GM13977 (cell line): ENCODE measurements around the gene DIO1.

Experiments used
- DNase-seq: peaks from one replicate; pipeline ENCODE4 v3.0.0; 2012; ENCODE audit warnings: low spot score
- in situ Hi-C: fragments of 300-500 bp; cut with MboI; formaldehyde crosslinking; loops from one replicate; pipeline ENCODE4 v1.12.0; 2022; ENCODE audit warnings: low sequenced_read_pairs, low pct_unique_long_range_greater_than_20kb, mixed read lengths, inconsistent platforms; ENCODE audit not compliant: unreplicated experiment
- TF ChIP-seq, protein P1 (sequence below): IDR thresholded peaks from 2 replicates; pipeline ENCODE4 v1.5.1; 2012; ENCODE audit warnings: mild to moderate bottlenecking, control low read depth; ENCODE audit not compliant: insufficient read depth; ENCODE audit errors: extremely low read depth, missing control alignments

DIO1 gene

DNA sequence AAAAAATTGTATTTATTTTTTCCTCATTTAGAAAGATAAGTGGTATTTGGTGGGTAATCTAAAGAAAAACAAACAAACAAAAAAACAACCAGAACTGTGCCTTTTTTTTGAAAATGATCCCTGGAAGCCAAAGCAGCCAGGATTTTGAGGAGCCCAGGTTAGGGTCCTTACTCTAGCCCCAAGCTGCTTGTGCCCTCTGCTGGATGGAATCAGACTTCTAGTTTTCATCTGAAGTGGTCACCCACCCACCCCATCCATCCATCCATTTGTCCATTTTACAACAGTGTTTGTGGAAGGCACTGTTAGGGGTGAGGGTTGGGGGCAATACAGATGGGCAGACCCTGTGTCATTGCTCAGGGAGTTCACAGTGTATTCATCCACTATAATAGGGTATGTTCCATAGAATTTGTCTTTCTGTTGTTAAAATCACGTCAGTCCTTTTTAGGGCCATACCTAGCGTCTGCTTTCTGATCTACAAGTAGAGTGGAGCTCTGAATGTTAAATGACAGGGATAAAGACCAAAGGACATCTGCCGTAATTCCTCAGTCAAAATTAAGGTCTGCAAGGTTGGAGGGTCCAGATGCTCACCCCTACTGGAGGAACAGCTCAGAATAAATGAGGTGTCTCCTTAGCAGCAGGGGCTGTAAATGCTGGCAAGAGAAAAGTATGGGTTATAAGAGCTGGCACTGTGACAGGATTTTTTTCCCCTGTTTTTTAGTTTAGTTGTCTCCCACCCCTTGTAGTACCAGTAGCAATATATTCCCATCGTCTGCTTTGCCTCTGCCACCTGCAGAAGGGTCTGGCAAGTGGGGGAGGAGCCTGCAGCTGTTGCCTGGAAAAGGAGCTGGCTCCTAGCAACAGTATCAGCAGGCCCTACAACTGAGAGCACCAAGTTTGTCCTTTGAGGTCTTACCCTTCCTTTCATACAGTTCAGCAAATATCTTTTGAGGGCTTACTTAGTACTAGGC, 55.3 kb downstream of the DIO1 start:
- in situ Hi-C loops: no loop called here
- peak; percentile 44 for DNase-seq
- TF ChIP-seq, protein P1, sequence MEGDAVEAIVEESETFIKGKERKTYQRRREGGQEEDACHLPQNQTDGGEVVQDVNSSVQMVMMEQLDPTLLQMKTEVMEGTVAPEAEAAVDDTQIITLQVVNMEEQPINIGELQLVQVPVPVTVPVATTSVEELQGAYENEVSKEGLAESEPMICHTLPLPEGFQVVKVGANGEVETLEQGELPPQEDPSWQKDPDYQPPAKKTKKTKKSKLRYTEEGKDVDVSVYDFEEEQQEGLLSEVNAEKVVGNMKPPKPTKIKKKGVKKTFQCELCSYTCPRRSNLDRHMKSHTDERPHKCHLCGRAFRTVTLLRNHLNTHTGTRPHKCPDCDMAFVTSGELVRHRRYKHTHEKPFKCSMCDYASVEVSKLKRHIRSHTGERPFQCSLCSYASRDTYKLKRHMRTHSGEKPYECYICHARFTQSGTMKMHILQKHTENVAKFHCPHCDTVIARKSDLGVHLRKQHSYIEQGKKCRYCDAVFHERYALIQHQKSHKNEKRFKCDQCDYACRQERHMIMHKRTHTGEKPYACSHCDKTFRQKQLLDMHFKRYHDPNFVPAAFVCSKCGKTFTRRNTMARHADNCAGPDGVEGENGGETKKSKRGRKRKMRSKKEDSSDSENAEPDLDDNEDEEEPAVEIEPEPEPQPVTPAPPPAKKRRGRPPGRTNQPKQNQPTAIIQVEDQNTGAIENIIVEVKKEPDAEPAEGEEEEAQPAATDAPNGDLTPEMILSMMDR: peak; percentile 57

DNA sequence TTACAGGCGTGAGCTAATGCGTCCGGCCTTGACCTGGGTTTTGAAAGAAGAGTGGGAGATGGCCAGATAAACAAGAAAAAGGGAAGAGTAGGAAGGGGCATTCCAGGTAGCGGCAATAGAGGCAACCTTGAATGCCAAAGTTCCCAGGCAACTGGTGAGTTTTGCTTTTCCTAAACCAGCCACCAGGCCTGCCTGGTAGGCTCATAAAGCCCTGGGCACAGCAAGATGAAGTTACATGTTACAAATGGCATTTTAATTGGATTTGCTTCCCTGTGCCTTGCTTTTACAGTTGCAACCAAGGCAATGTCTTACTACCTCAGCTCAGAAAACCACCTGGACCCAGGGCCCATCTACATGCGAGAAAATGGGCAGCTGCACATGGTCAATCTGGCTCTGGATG, 57.7 kb downstream of the DIO1 start:
- in situ Hi-C loops: no loop called here
- TF ChIP-seq, protein P1: no peak
- no peak for DNase-seq

DNA sequence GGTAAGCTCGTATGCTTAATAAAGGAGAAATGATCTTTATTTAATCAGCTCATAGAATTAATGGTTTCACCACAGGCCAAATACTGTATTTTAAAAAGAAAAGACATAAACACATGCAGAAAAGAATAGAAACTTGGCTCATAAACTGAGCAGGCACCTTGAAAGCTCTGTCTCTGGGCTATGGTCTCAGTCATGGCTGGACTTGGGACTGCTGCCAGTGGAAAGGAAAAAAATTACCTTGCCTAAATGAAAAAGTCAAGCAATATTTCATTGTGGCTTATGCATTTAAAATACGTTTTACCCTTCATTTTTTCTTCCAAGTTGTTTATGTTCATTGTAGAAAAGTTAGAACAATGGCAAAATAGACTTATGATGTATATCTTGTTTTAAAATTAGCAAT, 60.1 kb downstream of the DIO1 start:
- no peak for DNase-seq
- in situ Hi-C loops: no loop called here
- TF ChIP-seq, protein P1: no peak

DNA sequence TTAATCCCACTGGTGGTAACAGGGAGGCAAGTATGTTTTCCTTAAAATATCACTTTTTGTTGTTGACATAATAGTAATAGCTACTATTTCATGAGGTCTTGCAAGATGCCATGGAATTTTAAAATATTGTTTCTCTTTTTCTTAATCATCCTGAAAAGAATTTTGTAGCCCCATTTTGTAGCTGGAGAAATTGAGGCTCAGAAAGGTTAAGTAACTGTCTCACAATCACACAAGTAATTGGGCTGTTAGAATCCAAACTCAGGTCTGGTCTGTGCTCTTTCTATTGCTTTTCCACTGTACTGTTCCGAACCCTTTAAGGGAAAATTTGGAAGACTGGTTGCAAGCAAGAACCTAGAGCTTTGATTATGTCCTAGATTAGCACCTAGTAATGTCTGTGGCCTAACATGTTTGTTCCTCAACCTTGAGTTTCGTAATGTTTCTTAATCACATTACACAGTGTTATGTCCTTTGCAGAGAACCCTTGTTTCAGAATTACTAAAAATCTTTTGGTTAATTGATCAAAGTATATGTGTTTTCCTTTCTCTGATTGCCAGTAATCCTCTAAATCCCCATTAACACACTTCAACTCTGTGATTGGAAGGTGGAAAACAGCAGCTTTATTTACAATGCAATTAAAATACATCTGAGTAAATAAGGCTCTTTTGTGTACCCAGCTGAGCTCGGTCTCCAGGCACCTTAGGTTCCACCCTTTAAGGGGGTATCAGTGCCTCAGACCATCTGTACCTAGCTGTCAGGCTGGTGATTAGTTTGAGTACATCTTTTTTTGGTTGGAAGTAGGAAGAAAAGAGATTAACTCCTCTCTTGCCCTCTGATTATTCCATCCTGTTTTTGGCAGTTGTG, 62.6 kb downstream of the DIO1 start:
- TF ChIP-seq, protein P1: no peak
- no peak for DNase-seq
- in situ Hi-C loops: no loop called here

DNA sequence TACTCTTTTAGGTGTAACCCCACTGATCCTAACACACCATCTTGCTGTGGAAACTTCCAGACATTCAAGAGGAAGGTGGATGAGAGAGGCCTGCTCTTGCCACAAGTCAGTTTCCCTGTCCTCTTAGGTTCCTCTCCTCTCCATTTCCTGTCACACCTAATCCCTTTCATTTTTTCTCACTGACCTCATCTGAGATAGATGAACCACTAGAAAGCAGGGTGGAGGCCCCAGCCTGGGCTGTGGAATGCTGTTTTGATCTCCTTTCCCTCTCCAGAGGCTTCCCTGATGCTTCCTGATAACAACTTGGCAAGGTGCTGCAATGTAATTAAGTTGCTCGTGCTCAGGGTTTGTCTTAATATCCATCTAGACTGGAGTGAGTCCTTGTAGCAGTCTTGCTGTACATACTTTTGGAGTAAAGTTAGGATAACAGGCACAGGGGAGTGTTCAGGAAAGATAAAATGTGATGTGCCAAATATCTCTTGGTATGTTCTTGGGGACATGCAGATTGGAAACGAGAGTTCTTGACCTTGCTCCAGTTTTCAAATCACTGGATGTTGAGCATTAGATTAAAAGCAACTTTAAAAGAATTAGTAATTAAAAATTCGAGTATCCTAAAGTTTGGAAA, 63.3 kb downstream of the DIO1 start:
- in situ Hi-C loops: no loop called here
- DNase-seq: no peak
- TF ChIP-seq, protein P1: no peak

DNA sequence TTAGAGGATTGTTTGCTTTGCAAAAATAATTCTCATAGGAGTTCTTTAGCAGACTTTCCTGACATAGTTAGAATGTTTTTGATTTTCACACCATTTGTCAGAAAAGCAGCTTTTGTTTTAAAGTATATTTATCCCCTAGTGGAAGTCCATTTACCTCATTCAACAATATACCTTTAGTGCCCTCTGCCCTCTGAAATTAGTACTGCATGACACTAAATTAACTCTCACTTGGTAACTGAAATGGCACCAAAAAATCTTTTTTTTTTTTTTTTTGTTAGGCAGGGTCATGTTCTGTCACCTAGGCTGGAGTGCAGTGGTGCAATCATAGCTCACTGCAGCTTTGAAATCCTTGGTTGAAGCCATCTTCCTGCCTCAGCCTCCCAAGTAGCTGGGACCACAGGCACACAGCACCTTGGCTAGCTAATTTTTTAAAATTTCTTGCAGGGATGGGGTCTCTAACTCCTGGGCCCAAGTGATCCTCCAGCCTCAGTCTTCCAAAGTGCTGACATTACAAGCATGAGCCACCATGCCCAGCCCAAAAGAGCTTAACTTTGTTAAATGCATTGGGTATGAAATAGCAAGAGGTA, 65.8 kb downstream of the DIO1 start:
- TF ChIP-seq, protein P1: peak; percentile 43
- in situ Hi-C loops: loop anchor here (10.0 kb wide), 1 partner anchor 105 kb away; no protein-coding TSS in a partner anchor
- DNase-seq: peak; percentile 48
